ENCODE results near the gene LAMTOR3. TPM values are rescaled to one million over a fixed set of nuclear protein-coding genes. Genes with fewer than 3 reads are reported as not detected.

The LAMTOR3 gene
- 10 to 100 TPM in 5 of 6 donors, 1 to 10 TPM in 1; 6.4 to 46.3 (median 40.9) TPM for total RNA-seq

GRCh38 chr4:99894161-99894997 is at the start of gene LAMTOR3:
TSS of gene LAMTOR3 (minus strand) at chr4:99894427. CDS start at chr4:99893963, 464 bp downstream.
- H3K4me1 ChIP-seq, result peaks cover 14 to 36% (median 28%) of the 10 kb centered on the region in 4 donors
- TF ChIP-seq CTCF (IDR thresholded peaks at IDR 0.05) (no peak), POLR2AphosphoS5 (IDR thresholded peaks at IDR 0.05) (peak; percentile 77 to 84), EP300 (IDR thresholded peaks at IDR 0.05) (peak in 1 of 4 donors; percentile 34), POLR2A (IDR thresholded peaks at IDR 0.05) (peak in 2 of 4 donors; percentile 41 to 64)
- no peaks in the 10 kb centered on the region for H3K9me3 ChIP-seq
- no peaks in the 10 kb centered on the region for H3K27me3 ChIP-seq
- H3K36me3 ChIP-seq, result peaks cover 0 to 19% (median 0%) of the 10 kb centered on the region in 4 donors
- DNase-seq (peak; percentile 95), ATAC-seq (ENCODE audit: low FRiP score in 2 of 2) (peak; percentile 98 to 99)
- peak within 1 kb of the TSS; percentile 84 to 93 (median 90) for H3K27ac ChIP-seq
- WGBS, 2 donors, result 4 to 8% methylated on average over 14 to 23 of the region's 40 CpGs
- peak within 1 kb of the TSS; percentile 67 to 91 (median 86) for H3K4me3 ChIP-seq

- H3K27me3 ChIP-seq, result no peaks in the 10 kb centered on the region
- no peak overlapping the region for H3K27ac ChIP-seq
- H3K9me3 ChIP-seq, result peaks cover 5 to 20% (median 10%) of the 10 kb centered on the region in 4 donors
- peaks cover 0 to 7% (median 7%) of the 10 kb centered on the region in 4 donors for H3K4me1 ChIP-seq
- H3K36me3 ChIP-seq, result peaks cover 0 to 17% (median 0%) of the 10 kb centered on the region in 4 donors
- no peak for TF ChIP-seq POLR2AphosphoS5 (IDR thresholded peaks at IDR 0.05)
- no peak for TF ChIP-seq EP300 (IDR thresholded peaks at IDR 0.05)
- DNase-seq (no peak), ATAC-seq (ENCODE audit: low FRiP score in 2 of 2) (no peak)
- H3K4me3 ChIP-seq, result no peak overlapping the region
- 94 to 95% methylated on average over 3 of the region's 3 CpGs for WGBS, 2 donors
These were observed 44.1 kb upstream of the LAMTOR3 start for GRCh38 chr4:99938243-99938753.

GRCh38 chr4:99934891-99935290 is 40.7 kb upstream of the LAMTOR3 start:
- Histone ChIP-seq H3K36me3 (peaks cover 0 to 23% (median 0%) of the 10 kb centered on the region in 4 donors), H3K4me3 (no peak overlapping the region), H3K27me3 (no peaks in the 10 kb centered on the region), H3K27ac (no peak overlapping the region), H3K9me3 (peaks cover 5 to 20% (median 10%) of the 10 kb centered on the region in 4 donors), H3K4me1 (peaks cover 0 to 4% (median 0%) of the 10 kb centered on the region in 4 donors)
- no peak for ATAC-seq (ENCODE audit: low FRiP score in 2 of 2)
- TF ChIP-seq POLR2A (IDR thresholded peaks at IDR 0.05) (no peak), CTCF (IDR thresholded peaks at IDR 0.05) (no peak), EP300 (IDR thresholded peaks at IDR 0.05) (no peak), POLR2AphosphoS5 (IDR thresholded peaks at IDR 0.05) (no peak)
- no peak for DNase-seq

DNA sequence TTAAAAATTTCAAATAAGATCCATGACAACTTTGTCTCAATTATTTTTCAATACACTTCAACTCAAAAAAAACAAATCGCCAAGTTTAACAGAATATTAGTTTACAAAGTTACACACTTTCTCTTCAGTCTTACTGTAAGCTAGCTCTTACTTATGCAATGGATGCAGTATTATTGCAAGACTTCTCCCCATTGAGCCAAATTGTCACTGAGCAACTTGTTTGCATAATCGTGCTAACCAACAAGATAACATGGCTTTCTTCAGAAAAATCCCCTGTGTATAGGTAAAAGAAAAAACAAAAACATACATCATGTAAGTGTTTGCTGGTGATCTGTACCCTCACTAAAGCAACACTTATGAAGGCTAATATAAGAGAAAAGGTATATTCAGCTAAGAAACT is 33.3 kb upstream of the LAMTOR3 start:
- no peaks in the 10 kb centered on the region for H3K27me3 ChIP-seq
- no peak for ATAC-seq (ENCODE audit: low FRiP score in 2 of 2)
- 74 to 83% methylated on average over 2 of the region's 2 CpGs for WGBS, 2 donors

More for the DNA sequence above, 33.3 kb upstream of the LAMTOR3 start:
- Histone ChIP-seq H3K27ac (no peak overlapping the region), H3K4me1 (peaks cover 0 to 8% (median 0%) of the 10 kb centered on the region in 4 donors), H3K4me3 (no peak overlapping the region), H3K9me3 (no peaks in the 10 kb centered on the region), H3K36me3 (peaks cover 0 to 46% (median 7%) of the 10 kb centered on the region in 4 donors)
- no peak for TF ChIP-seq POLR2AphosphoS5 (IDR thresholded peaks at IDR 0.05)
- no peak for TF ChIP-seq POLR2A (IDR thresholded peaks at IDR 0.05)
- no peak for TF ChIP-seq CTCF (IDR thresholded peaks at IDR 0.05)
- TF ChIP-seq EP300 (IDR thresholded peaks at IDR 0.05), result no peak
- no peak for DNase-seq
